ENCODE results near the gene C20orf96.

Gene C20orf96

DNA sequence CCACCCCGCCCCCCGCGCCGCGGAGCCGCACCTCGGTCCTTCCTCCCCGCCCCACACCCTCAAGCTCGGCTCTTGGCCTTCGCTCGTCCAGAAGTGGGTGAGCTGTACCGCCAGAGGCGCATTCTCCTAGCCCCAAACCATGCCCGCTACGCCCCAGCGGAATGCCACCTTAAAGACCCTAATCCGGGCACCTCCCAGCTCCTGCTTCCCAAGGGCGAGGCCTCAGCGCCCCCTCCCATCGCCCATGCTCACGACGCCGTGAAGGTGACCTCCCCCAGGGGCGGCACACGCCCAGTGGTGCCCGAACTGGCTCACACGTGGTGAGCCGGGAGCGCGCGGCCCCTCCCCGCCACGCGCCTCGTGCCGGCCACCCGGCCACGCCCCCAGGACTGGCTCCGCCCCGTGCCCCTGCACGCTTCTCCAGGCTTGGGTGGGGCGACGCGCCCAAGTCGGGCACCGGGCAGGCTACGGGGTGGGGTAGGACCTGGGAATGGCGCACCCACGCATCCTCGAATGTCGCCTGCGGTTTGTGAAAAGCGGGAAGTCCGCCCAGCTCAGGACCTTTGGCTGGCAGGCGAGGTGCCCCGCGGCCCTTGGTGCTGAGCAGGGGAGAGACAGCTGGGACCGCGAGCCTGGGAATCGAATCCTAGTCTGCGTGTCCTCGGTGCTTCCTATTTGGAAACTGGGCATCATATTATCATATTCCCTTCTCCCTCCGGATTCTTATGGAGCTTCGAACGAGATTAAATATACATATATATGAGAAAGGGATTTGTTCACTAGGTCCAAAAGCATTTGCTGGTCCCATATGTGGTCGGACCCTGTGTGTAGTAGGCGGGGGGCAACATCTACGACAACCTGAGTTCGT is 33.9 kb upstream of the C20orf96 start:
- H3K27ac ChIP-seq: peak overlapping the region; percentile 98
- TF ChIP-seq, protein P1, sequence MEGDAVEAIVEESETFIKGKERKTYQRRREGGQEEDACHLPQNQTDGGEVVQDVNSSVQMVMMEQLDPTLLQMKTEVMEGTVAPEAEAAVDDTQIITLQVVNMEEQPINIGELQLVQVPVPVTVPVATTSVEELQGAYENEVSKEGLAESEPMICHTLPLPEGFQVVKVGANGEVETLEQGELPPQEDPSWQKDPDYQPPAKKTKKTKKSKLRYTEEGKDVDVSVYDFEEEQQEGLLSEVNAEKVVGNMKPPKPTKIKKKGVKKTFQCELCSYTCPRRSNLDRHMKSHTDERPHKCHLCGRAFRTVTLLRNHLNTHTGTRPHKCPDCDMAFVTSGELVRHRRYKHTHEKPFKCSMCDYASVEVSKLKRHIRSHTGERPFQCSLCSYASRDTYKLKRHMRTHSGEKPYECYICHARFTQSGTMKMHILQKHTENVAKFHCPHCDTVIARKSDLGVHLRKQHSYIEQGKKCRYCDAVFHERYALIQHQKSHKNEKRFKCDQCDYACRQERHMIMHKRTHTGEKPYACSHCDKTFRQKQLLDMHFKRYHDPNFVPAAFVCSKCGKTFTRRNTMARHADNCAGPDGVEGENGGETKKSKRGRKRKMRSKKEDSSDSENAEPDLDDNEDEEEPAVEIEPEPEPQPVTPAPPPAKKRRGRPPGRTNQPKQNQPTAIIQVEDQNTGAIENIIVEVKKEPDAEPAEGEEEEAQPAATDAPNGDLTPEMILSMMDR (conservative IDR thresholded peaks at IDR 0.05): peak; percentile 54

DNA sequence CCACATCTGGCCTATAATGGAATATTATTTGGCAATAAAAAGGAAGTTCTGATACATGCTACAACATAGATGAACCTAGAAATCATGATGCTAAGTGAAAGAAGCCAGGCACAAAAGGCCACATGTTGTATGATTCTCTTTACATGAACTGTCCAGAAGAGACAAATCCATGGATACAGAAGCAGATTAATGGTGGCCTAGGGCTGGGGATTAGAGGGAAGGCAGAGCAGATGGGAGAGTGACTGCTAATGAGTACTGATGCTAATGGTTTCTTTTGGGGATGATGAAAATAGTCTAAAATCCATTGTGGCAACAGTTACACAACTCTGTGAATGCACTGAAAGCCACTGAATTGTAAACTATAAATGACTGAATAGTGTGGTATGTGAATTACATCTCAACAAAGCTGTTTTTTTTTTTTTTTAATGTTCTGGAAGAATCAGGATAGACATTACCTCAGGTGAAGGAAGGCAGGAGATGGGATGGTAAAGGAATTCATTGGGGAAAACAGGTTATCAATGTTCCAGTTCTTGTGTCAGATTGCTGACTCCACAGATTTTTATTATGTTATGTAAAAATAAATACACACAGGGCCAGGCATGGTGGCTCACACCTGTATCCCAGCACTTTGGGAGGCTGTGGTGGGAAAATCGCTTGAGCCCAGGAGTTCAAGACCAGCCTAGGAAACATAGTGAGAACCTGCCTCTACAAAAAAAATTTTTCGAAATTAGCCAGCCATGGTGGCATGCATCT is 25.9 kb upstream of the C20orf96 start:
- TF ChIP-seq, protein P1 (conservative IDR thresholded peaks at IDR 0.05): no peak
- no peak overlapping the region for H3K27ac ChIP-seq

DNA sequence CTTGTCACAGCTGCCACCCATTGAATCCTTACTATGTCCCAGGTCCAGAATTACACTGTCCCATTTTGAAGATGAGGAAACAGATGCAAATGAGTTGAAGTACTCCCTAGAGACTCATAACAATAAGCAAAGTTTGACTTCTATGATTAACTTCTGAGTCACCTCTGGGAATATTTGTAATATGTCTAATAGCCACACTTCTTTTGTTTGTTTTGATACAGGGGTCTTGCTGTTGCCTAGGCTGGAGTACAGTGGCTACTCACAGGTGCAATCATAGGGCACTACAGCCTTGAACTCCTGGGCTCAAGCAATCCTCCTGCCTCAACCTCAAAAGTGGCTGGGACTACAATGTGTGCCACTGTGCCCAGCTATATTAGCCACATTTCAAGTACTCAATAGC is 23.4 kb upstream of the C20orf96 start:
- TF ChIP-seq, protein P1 (conservative IDR thresholded peaks at IDR 0.05): no peak
- H3K27ac ChIP-seq: no peak overlapping the region

DNA sequence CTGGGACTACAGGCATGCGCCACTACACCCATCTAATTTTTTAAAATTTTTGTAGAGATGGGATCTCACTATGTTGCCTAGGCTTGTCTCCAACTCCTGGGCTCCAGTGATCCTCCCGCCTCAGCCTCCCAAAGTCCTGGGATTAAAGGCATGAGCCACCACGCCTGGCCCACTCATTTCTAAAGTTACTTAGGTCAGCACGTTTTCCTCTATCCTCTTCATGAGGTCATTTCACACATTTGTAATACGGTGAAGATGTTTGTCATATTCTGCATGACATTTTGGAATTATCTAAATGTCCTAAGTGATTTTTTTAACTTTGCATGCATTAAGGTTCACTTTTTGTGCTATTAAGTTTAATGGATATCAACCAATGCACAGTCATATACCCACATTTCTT is 22.9 kb upstream of the C20orf96 start:
- TF ChIP-seq, protein P1 (conservative IDR thresholded peaks at IDR 0.05): no peak

DNA sequence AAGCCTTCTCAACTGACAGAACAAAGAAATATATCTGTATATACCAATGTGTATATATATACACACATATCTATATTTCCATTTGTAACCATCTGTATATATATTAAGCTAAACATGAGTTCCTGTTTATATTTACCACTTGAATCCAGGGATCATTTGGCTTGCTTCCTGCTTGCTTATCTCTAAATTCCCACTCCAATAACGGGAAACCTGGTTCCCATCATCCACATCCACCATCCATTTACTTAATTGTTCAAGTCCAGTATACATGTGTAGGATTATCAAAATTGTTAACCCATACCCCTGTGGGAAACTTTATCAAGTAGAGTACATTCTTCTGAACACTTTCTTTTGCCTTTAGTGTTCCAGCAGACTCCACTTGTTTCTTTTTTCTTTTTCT is 22.3 kb upstream of the C20orf96 start:
- TF ChIP-seq, protein P1 (conservative IDR thresholded peaks at IDR 0.05): no peak

More for the DNA sequence above, 22.9 kb upstream of the C20orf96 start:
- H3K27ac ChIP-seq: no peak overlapping the region

DNA sequence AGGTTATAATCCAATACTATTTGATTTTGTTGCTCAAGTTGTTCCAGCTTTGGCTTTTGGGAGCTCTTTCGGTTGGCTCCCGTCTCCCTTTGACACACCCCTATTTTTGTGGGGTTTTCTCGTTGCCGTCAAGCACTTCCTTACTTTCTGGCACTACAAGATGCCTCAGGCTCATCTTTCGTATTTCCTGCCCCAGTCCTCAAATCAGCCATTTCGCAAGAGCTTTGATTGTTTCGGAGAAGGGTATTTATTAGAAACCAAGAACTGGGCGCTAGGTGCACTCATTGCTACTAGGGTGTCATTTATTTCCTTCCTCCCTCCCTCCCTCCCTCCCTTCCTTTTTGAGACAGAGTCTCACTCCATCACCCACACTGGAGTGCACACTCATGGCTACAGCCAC is 21.5 kb upstream of the C20orf96 start:
- TF ChIP-seq, protein P1 (conservative IDR thresholded peaks at IDR 0.05): no peak
- no peak overlapping the region for H3K27ac ChIP-seq

More for the DNA sequence above, 22.3 kb upstream of the C20orf96 start:
- no peak overlapping the region for H3K27ac ChIP-seq

DNA sequence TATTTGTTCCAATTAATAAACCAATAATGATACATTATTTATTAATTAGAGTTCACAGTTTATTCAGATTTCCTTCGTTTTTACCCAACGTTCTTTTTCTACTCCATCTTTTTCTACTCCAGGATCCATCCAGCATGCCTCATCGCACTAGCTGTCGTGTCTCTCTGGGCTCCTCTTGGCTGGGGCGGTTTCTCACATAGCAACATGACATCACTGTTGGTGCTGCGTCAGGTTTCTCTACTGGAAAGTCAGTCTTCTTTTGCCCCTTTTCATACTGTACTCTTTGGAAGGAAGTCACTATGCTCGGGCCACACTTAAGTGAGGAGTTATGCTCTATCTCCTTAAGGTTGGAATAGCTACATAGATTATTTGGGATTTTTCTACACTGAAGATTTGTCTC is 21.1 kb upstream of the C20orf96 start:
- no peak overlapping the region for H3K27ac ChIP-seq
- TF ChIP-seq, protein P1 (conservative IDR thresholded peaks at IDR 0.05): no peak

Measured in VCaP (cell line).